Vagina (tissue), 2 donors: ENCODE measurements around the gene NAPA. TPM values are rescaled to one million over a fixed set of nuclear protein-coding genes. Genes with fewer than 3 reads are reported as not detected.

Experiments used
- DNase-seq, 2 donors: peaks; one replicate each; pipeline ENCODE4 v3.0.0-alpha.2; 2017; ENCODE audit errors: extremely low spot score in 2 of 2
- H3K27ac ChIP-seq: fragments of 200-600 bp; sonication (generic); one replicate; pipeline ENCODE4 v1.5.1; 2019
- H3K27me3 ChIP-seq: fragments of 200-600 bp; sonication (generic); one replicate; pipeline ENCODE4 v1.5.1; 2019
- H3K36me3 ChIP-seq, 2 donors: fragments of 200-600 bp; sonication (generic); one replicate each; pipeline ENCODE4 v1.5.1; 2017 to 2019
- H3K4me1 ChIP-seq: fragments of 200-600 bp; sonication (generic); one replicate; pipeline ENCODE4 v1.5.1; 2019
- H3K4me3 ChIP-seq, 2 donors: fragments of 200-600 bp; sonication (generic); 1 replicate in 1 of 2; 2 replicates in 1 of 2; pipeline ENCODE4 v1.5.1; 2016 to 2019
- H3K9me3 ChIP-seq: fragments of 200-600 bp; sonication (generic); one replicate; pipeline ENCODE4 v1.5.1; 2019
- CTCF ChIP-seq, 3 experiments: fragments of 450-650 bp in 2 of 3; fragments of 200-600 bp in 1 of 3; sonication (generic) in 1 of 3; IDR thresholded peaks; one replicate each; pipeline ENCODE4 v1.5.1; 2017 to 2019; ENCODE audit warnings: antibody characterized with exemption in 3 of 3, mild to moderate bottlenecking in 2 of 3, moderate library complexity in 2 of 3
- POLR2A ChIP-seq, 2 donors: fragments of 450-650 bp; IDR thresholded peaks; one replicate each; pipeline ENCODE4 v1.6.1; 2017; ENCODE audit warnings: antibody characterized with exemption in 2 of 2, mild to moderate bottlenecking in 2 of 2, moderate library complexity in 2 of 2
- POLR2AphosphoS5 ChIP-seq, 2 donors: sonication (generic); formaldehyde crosslinking; IDR thresholded peaks; one replicate each; pipeline ENCODE4 v1.9.0; 2017; ENCODE audit warnings: antibody characterized with exemption in 2 of 2, mild to moderate bottlenecking in 2 of 2, low read depth in 1 of 2; ENCODE audit not compliant: insufficient read depth in 1 of 2
- intact Hi-C: fragments of 100-400 bp; cut with DNase I; formaldehyde crosslinking; loops from one replicate; pipeline ENCODE4 v1.15.1; 2023
- total RNA-seq: library from RNA; depleted of rRNA; stranded (reverse); fragments of >200 nt; gene quantifications from one replicate; pipeline ENCODE4 v1.2.3, GENCODE V29; 2016

The NAPA gene
- total RNA-seq, 1 donor from 2014 or later = 108 TPM

- intact Hi-C loops = no loop called here
- Histone ChIP-seq H3K27me3 (no peaks in the 10 kb centered on the region), H3K4me3 (no peak overlapping the region), H3K4me1 (peaks cover 25% of the 10 kb centered on the region), H3K9me3 (no peaks in the 10 kb centered on the region), H3K36me3 (no peaks in the 10 kb centered on the region), H3K27ac (no peak overlapping the region)
- TF ChIP-seq POLR2AphosphoS5 (IDR thresholded peaks at IDR 0.05; ENCODE audit: insufficient read depth in 1 of 2, low read depth in 1 of 2) = no peak
- TF ChIP-seq CTCF (IDR thresholded peaks at IDR 0.05) = no peak
- TF ChIP-seq POLR2A (IDR thresholded peaks at IDR 0.05) = no peak
- no peak for DNase-seq
These were observed 33.3 kb downstream of the NAPA start for GRCh38 chr19:47481460-47482052.

- no peak overlapping the region for H3K4me3 ChIP-seq
- no peak overlapping the region for H3K27ac ChIP-seq
- no peaks in the 10 kb centered on the region for H3K9me3 ChIP-seq
- peaks cover 24% of the 10 kb centered on the region for H3K4me1 ChIP-seq
- intact Hi-C loops = no loop called here
- no peak for TF ChIP-seq POLR2A (IDR thresholded peaks at IDR 0.05)
- TF ChIP-seq CTCF (IDR thresholded peaks at IDR 0.05) = no peak
- TF ChIP-seq POLR2AphosphoS5 (IDR thresholded peaks at IDR 0.05; ENCODE audit: insufficient read depth in 1 of 2, low read depth in 1 of 2) = no peak
- H3K27me3 ChIP-seq = no peaks in the 10 kb centered on the region
- no peak for DNase-seq
- no peaks in the 10 kb centered on the region for H3K36me3 ChIP-seq
These were observed 34.2 kb downstream of the NAPA start for GRCh38 chr19:47480658-47481057.

GRCh38 chr19:47479701-47480503 is 35.0 kb downstream of the NAPA start:
- Histone ChIP-seq H3K27ac (no peak overlapping the region), H3K36me3 (no peaks in the 10 kb centered on the region), H3K4me3 (no peak overlapping the region), H3K27me3 (no peaks in the 10 kb centered on the region), H3K4me1 (peaks cover 17% of the 10 kb centered on the region), H3K9me3 (no peaks in the 10 kb centered on the region)
- DNase-seq = no peak
- TF ChIP-seq POLR2AphosphoS5 (IDR thresholded peaks at IDR 0.05; ENCODE audit: insufficient read depth in 1 of 2, low read depth in 1 of 2) (no peak), CTCF (IDR thresholded peaks at IDR 0.05) (no peak), POLR2A (IDR thresholded peaks at IDR 0.05) (no peak)
- intact Hi-C loops = no loop called here

GRCh38 chr19:47476438-47476972 is 38.4 kb downstream of the NAPA start:
- Histone ChIP-seq H3K4me1 (peaks cover 15% of the 10 kb centered on the region), H3K36me3 (no peaks in the 10 kb centered on the region), H3K4me3 (no peak overlapping the region), H3K27me3 (no peaks in the 10 kb centered on the region), H3K9me3 (no peaks in the 10 kb centered on the region), H3K27ac (no peak overlapping the region)
- no peak for DNase-seq
- intact Hi-C loops = no loop called here
- TF ChIP-seq POLR2A (IDR thresholded peaks at IDR 0.05) (no peak), POLR2AphosphoS5 (IDR thresholded peaks at IDR 0.05; ENCODE audit: insufficient read depth in 1 of 2, low read depth in 1 of 2) (no peak), CTCF (IDR thresholded peaks at IDR 0.05) (no peak)

- H3K4me1 ChIP-seq = peaks cover 18% of the 10 kb centered on the region
- DNase-seq = no peak
- H3K27me3 ChIP-seq = no peaks in the 10 kb centered on the region
- no peak overlapping the region for H3K4me3 ChIP-seq
- H3K36me3 ChIP-seq = no peaks in the 10 kb centered on the region
- H3K9me3 ChIP-seq = no peaks in the 10 kb centered on the region
- intact Hi-C loops = no loop called here
- TF ChIP-seq POLR2AphosphoS5 (IDR thresholded peaks at IDR 0.05; ENCODE audit: insufficient read depth in 1 of 2, low read depth in 1 of 2) (no peak), CTCF (IDR thresholded peaks at IDR 0.05) (no peak), POLR2A (IDR thresholded peaks at IDR 0.05) (no peak)
- H3K27ac ChIP-seq = no peak overlapping the region
These were observed 39.4 kb downstream of the NAPA start for GRCh38 chr19:47475465-47475864.
